GM21786 (cell line): ENCODE results near the gene CMIP.
"Not testable (repeated sequence)": the region's sequence is repeated elsewhere in the genome, so short reads cannot be mapped to it uniquely, and the experiment has no call there.

Experiments
- ATAC-seq: cut with Tn5 transposase; IDR thresholded peaks from one replicate; pipeline ENCODE4 v1.9.1; 2021; ENCODE audit not compliant: unreplicated experiment

CMIP gene

DNA sequence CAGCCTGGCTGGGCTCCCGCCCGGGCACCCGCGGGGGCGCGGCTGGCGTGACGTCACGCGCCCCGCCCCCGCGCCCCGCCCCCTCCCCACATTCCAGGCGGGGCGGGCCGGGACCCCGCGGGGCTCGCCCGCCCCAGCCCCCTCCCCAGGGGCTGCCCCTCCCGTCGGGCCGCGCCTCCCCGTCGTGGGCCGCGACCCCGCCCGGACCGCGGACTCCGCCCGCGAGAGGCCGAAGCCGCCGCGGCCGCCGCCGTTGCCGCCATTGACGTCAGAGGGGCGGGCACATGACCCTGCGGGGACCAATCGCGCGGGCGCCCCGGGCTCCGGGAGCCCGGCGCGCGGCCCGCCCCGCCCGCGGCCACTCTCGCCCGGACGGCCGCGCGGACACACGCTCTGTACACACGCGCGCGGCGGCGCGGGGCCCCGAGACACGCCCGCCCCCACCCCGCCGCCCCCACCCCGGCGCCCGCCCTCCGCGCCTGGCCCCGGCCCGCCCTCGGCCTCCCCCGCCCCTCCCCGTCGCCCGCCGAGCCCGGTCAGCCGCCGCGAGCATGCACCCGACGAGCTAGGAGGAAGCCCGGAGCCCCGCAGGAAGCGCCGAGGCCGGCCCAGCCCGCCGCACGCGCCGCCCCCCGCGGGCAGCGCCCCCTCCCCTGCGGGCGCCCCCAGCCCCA, at the start of gene CMIP:
TSS of gene CMIP (plus strand) at position 361 of the 674 bp plus-strand sequence.
- peak; percentile 66 for ATAC-seq

GRCh38 chr16:81394966-81395655, 49.5 kb upstream of the CMIP start:
- ATAC-seq = no peak

GRCh38 chr16:81397058-81397878, 47.3 kb upstream of the CMIP start:
- no peak for ATAC-seq

- ATAC-seq = no peak
Observed at GRCh38 chr16:81397879-81398520, 46.6 kb upstream of the CMIP start.

- ATAC-seq = no peak
Observed at GRCh38 chr16:81399909-81400308, 44.7 kb upstream of the CMIP start.

DNA sequence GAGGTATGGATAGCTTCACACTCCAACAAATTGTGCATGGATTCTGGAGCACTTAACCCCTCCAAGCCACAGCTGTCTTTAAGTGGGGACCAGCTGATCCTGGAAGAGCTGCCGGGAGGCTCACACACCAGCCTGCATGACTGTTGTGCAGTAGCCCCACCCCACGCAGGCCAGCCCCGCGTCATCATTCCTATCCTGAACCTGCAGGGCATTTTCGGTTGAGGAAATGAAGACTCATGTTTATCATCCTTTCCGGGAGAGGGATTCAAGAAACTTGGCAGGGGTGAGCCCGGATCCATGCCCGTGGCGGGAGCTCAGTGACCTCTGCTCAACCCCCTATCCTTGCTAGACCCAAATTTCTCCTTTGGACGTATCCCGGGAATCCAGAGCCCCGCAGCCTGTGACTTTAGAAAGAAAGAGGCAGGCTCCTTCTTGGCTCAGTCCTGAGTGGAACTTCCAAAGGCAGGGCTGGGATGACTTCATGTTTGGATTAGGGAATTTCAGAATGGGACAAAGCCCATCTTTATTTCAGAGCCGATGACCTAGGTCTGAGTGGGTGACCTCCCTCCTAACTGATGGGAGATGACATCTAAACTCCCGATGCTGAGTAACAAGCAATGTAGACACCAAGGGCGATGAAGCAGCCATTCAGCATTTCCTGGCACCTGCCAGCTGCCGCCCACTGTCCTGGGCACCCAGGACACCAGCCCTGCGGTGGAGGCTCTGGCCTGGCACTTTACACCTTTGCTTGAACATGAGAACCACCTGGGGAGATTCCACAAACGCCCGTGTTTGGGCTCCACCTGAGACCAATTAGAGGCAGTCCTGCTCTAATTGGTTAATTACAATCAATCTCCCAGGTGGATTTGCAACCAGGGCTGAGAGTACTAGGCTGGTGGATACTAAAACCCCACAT, 43.3 kb upstream of the CMIP start:
- ATAC-seq = no peak

- ATAC-seq = no peak
Observed at GRCh38 chr16:81403208-81403600, 41.4 kb upstream of the CMIP start.

DNA sequence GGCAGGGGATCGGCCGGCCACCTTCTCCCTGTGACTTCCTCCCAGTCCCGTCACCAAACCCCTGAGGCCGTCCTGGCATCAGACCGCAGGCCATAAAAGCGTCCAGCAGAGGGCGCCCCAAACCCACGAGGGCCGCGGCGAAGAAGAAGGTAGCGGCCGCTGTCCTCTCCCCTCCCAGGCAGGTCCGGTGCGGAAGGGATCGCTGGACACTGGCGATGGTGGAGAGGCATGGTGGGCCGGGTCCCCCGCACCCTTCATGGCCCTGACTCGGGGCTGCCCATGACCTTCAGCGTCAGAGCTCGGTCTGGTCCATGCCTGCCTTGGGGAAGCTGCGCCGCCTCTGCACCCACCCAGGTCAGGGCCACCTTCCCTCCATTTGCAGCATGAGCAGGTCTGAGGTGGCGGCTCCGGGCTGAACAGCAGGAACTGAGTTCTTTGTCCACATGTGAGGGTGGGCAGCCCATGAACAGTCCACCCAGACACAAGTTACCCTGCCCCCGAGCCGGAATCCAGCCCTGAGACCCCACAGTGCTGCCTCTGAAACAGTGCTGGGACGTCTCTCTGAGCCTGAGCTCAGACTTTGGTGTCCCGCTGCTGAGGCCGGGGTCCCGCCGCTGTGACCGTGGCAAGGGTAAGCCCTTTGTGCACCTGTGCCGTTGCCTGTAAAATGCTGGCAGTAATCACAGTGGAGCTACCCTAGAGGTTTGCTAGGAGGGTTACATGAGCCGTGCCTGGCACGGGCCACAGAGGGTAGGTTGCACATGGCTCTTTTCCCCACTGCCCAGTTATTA, 40.8 kb upstream of the CMIP start:
- no peak for ATAC-seq

DNA sequence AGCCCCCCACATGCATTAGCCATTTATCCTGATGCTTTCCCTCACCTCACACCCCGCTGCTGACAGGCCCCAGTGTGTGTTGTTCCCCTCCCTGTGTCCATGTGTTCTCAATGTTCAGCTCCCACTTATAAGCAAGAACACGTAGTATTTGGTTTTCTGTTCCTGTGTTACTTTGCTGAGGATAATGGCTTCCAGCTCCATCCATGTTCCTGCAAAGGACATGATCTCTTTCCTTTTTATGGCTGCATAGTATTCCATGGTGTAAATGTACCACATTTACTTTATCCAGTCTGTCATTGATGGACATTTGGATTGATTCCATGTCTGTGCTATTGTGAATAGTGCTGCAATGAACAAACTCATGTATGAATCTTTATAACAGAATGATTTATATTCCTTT, 39.6 kb upstream of the CMIP start:
- not testable (repeated sequence) for ATAC-seq

DNA sequence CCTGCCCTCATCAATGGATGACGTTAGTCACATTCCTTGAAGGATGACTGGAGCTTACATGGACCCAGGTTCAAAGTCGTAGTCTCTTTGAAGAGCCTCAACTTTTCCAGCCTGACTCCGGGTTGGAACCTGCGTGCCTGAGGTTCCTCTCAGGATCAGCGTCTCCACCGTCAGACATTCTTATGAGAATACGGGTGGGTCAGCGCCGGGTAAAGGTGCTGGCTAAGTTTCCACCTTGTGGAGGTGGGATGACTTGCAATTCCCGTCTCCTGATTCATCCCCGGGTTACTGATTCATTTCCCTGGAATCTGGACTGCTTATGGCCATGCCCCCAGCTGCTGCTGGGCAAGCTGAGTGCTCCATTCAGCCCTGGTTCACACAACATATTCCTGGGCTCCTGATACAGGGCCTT, 38.9 kb upstream of the CMIP start:
- no peak for ATAC-seq

DNA sequence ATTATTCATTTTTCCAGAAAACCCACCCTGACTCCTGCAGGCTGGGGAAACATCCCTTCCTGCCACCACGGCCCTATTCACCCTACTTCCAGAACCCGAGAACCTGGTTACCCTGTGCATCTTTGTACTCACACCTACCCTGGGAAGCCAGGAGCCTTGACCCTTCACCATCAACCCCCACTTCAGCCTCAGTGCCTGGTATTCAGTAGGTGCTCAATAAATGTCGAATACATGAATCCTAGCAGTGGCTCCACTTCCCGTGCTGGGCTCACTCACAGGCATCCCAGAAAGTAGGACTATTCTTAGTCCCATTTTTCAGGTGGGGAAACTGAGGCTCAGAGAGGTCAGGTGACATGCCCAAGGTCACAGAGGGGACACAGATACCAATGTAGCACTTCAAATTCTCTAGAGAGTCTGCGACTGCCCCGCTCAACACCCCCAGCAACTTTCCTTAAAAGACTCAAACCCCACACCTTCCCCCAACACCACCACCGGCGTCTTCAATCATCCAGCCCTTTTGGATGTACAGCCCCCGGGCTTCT, 36.1 kb upstream of the CMIP start:
- ATAC-seq = no peak

DNA sequence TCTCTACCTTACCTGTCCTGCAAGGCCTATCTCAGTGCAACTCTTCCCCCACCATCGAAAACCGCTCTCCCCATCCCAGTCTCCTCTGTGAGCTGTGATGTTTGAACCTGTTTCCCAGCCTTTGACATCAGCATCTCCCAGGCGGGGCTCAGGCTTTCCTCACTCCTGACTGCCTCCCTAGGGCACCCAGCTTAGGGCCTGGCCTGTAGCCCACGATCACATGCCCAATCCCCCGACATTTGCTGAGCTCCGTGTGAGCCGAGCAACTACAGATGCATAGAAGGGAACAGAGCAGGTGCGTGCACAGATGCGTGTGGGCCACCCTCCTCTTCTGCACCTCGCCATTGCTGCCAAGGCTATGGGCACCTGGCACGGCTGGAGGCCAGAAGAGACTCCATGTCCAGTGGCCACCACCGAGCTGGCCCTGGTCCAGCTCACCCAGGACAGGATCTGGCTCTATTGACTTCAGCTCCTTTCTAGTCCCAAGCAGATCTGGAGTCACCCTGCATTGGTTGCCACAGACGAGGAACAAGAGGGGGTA, 35.5 kb upstream of the CMIP start:
- no peak for ATAC-seq

GRCh38 chr16:81410643-81411293, 33.8 kb upstream of the CMIP start:
- no peak for ATAC-seq

DNA sequence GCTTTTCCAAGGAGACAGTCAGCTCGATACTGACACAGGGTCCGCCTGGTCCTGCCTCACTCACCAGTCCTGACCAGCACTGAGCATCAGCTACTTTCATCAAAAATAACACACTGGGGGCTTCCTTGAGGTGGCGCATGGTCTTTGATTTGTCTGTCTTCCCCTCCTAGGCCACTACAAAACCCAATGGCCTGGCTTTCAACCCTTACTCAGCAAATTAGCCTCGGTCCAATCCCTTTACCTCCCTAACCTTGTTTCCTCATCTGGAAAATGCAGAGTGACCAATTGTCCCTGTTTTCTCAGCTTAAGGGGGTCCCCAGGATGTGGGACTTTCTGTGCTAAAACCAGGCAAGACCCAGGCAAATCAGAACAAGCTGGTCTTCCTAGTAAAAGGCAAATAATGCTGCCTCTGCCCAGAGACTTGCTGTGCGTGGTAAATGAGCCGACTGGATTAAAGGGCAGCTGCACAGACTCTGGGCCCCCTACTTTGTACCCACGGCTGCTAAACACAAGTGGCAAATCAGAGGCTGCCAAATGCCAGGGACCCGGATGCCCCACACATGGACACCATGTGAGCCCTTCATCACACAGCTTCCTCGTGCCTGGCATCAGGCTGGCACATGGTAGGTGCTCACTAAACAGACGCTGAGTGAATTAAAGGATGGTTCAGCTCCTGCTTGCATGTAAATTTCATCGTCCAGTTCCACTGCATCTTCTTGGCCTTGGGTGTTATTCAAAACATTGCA, 31.2 kb upstream of the CMIP start:
- ATAC-seq = no peak

GRCh38 chr16:81415751-81416150, 28.9 kb upstream of the CMIP start:
- no peak for ATAC-seq

GRCh38 chr16:81416749-81417148, 27.9 kb upstream of the CMIP start:
- no peak for ATAC-seq

DNA sequence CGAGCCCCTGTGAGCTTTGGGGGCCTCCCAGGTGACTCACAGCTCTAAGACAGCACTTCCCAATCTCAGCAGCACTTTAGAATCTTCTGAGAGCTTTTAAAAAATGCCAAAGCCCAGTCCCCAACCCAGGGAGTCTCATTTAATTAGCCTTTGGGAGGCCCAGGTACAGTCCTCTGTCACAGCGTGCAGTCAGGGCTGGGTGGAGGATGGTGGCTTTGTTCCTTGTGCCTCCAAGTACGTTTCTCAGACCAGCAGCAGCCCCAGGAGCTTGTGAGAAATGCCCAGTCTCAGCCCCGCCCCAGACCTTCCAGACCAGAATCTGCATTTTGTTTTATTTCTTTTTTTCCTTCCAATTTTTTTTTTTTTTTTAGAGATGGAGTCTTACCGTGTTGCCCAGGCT, 27.4 kb upstream of the CMIP start:
- no peak for ATAC-seq

DNA sequence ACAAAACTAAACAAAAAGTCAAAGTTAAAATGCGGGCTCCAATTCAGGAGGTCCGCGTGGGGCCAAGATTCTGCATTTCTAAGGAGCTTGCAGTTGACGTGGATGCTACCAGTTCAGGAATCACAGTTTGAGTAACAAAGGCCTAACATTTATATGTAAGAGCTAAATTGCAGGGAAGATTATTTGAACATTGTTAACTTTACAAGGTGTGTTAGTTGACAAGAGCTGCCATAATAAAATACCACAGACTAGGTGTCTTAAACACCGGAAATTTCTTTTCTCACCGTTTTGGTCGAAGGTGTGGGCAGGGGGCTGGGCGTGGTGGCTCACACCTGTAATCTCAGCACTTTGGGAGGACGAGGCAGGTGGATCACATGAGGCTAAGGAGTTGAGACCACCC, 24.8 kb upstream of the CMIP start:
- ATAC-seq = no peak
